ENCODE measurements around the gene THSD4. TPM values are rescaled to one million over a fixed set of nuclear protein-coding genes. Genes with fewer than 3 reads are reported as not detected.

Gene THSD4
- total and polyA plus RNA-seq, 2 of the 4 experiments (the other 2 are of a cell fraction): 25.5 to 31.1 TPM

DNA sequence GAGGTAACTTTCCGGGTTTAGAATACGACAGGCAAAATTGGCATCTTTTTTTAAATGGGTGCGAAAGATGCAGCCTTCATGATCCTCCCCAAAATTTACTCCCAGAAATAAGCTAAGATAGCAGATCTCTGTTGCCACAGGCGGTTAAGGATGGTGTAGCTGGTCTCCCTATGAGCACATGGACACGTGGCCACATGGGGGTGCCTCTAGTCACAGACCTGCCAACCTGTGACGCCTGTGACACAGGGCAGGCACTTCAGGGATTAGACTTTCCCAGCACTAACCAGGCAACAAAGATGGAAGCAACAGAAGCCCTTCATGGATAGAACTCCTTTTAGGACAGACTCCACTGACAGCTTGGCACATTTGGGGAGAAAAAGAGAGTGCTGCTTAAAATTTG is 320.3 kb downstream of the THSD4 start:
- in situ Hi-C loops (cut with MboI; ENCODE audit: low sequenced_read_pairs): no loop called here
- H2AK5ac ChIP-seq (ENCODE audit: low read depth, low read length): no peak overlapping the region
- no peak overlapping the region for H3K4me3 ChIP-seq (ENCODE audit: insufficient read depth, low read depth, low read length)
- 0 out of 2 replicates have a peak, but pooled peaks cover 6% of the 10 kb centered on the region for H3K9me1 ChIP-seq (ENCODE audit: insufficient read depth, low read length)
- no peak overlapping the region for H4K91ac ChIP-seq (ENCODE audit: insufficient read depth, low read depth, low read length)
- H3K36me3 ChIP-seq (ENCODE audit: control insufficient read depth, insufficient read depth, low read length): peaks cover 6% of the 10 kb centered on the region
- H2BK5ac ChIP-seq (ENCODE audit: low read depth, low read length, poor library complexity, severe bottlenecking): no peak overlapping the region
- no peak overlapping the region for H3K4me2 ChIP-seq (ENCODE audit: low read depth, low read length)
- no peak overlapping the region for H3K4ac ChIP-seq (ENCODE audit: low read depth, low read length)
- 0 out of 2 replicates have a peak overlapping the region, but pooled peaks have one; percentile 0 for H2BK120ac ChIP-seq (ENCODE audit: low read depth, low read length)
- no peak overlapping the region for H2BK15ac ChIP-seq (ENCODE audit: low read depth, low read length)
- no TSS peak for BruUV-seq (replicated peaks)
- peaks cover 2% of the 10 kb centered on the region; the same call in 1 of the 2 replicates for H3K4me1 ChIP-seq (ENCODE audit: control insufficient read depth, insufficient read depth, low read length)
- H4K8ac ChIP-seq (ENCODE audit: low read depth in 2 of 2, low read length in 2 of 2): no peak overlapping the region
- 20% methylated on average over 1 of the region's 6 CpGs; no CpG with 5 or more reads in 1 of the 2 experiments for WGBS, 2 experiments (ENCODE audit: extremely low coverage in 2 of 2, insufficient read length in 1 of 2)
- H3K79me1 ChIP-seq (ENCODE audit: low read depth in 1 of 2, low read length in 2 of 2): 0 out of 4 replicates have a peak, but pooled peaks cover 0 to 4% of the 10 kb centered on the region in 2 experiments
- no peak overlapping the region for H3K27ac ChIP-seq (ENCODE audit: insufficient read depth, low read length)
- H4K20me1 ChIP-seq (ENCODE audit: insufficient read depth, low read length): no peaks in the 10 kb centered on the region
- ChIA-PET CTCF (interaction anchor here (1.2 to 1.5 kb wide), 2 partner anchors 10 to 49 kb away, joined by 4 to 6 read pairs; no protein-coding TSS in a partner anchor), POLR2A (ENCODE audit: unreplicated experiment) (no interaction called here)
- no peak for ATAC-seq (ENCODE audit: low read depth)
- H2BK20ac ChIP-seq (ENCODE audit: low read depth, low read length): no peak overlapping the region
- no peak overlapping the region for H3K23ac ChIP-seq (ENCODE audit: low read depth, low read length)
- H3K14ac ChIP-seq (replicated peaks; ENCODE audit: low read depth, low read length): no peak overlapping the region
- no peak overlapping the region for H3K56ac ChIP-seq (ENCODE audit: extremely low read depth, insufficient read depth, low read length)
- dilution Hi-C loops (cut with HindIII; ENCODE audit: low sequenced_read_pairs, unreplicated experiment): no loop called here
- no peak overlapping the region for H4K5ac ChIP-seq (ENCODE audit: low read depth, low read length)
- H3K18ac ChIP-seq (ENCODE audit: low read depth, low read length): no peak overlapping the region
- H3K27me3 ChIP-seq (ENCODE audit: control insufficient read depth, insufficient read depth, low read length): no peaks in the 10 kb centered on the region
- H3K9me3 ChIP-seq (ENCODE audit: control insufficient read depth, insufficient read depth, low read length): peaks cover 3% of the 10 kb centered on the region; the same call in 1 of the 2 replicates
- H2AFZ ChIP-seq (replicated peaks; ENCODE audit: low read length, poor library complexity): no peak overlapping the region
- intact Hi-C loops (cut with micrococcal nuclease): no loop called here
- TF ChIP-seq, protein P1, sequence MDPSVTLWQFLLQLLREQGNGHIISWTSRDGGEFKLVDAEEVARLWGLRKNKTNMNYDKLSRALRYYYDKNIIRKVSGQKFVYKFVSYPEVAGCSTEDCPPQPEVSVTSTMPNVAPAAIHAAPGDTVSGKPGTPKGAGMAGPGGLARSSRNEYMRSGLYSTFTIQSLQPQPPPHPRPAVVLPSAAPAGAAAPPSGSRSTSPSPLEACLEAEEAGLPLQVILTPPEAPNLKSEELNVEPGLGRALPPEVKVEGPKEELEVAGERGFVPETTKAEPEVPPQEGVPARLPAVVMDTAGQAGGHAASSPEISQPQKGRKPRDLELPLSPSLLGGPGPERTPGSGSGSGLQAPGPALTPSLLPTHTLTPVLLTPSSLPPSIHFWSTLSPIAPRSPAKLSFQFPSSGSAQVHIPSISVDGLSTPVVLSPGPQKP (IDR thresholded peaks at IDR 0.05; ENCODE audit: borderline replicate concordance, low read depth, low read length): no peak
- TF ChIP-seq, protein P2, sequence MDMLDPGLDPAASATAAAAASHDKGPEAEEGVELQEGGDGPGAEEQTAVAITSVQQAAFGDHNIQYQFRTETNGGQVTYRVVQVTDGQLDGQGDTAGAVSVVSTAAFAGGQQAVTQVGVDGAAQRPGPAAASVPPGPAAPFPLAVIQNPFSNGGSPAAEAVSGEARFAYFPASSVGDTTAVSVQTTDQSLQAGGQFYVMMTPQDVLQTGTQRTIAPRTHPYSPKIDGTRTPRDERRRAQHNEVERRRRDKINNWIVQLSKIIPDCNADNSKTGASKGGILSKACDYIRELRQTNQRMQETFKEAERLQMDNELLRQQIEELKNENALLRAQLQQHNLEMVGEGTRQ (IDR thresholded peaks at IDR 0.05; ENCODE audit: low read depth, low read length): no peak
- TF ChIP-seq NFE2L2 (IDR thresholded peaks at IDR 0.05; ENCODE audit: low read depth, low read length): no peak
- TF ChIP-seq RAD21 (IDR thresholded peaks at IDR 0.05; ENCODE audit: low read length): no peak
- TF ChIP-seq RFX5 (IDR thresholded peaks at IDR 0.05; ENCODE audit: low read depth, low read length): no peak
- no peak for TF ChIP-seq RCOR1 (IDR thresholded peaks at IDR 0.05; ENCODE audit: insufficient replicate concordance, low read length)
- TF ChIP-seq BHLHE40 (IDR thresholded peaks at IDR 0.05; ENCODE audit: low read depth, low read length): no peak
- TF ChIP-seq MAFK (IDR thresholded peaks at IDR 0.05; ENCODE audit: low read depth, low read length): no peak
- TF ChIP-seq FOS (IDR thresholded peaks at IDR 0.05; ENCODE audit: low read depth, low read length): no peak
- no peak for TF ChIP-seq MAZ (IDR thresholded peaks at IDR 0.05; ENCODE audit: borderline replicate concordance, low read depth, low read length)
- TF ChIP-seq CHD1 (IDR thresholded peaks at IDR 0.05; ENCODE audit: low read depth, low read length): no peak
- TF ChIP-seq SMC3 (IDR thresholded peaks at IDR 0.05; ENCODE audit: low read depth, low read length): no peak
- no peak for TF ChIP-seq POLR2A (IDR thresholded peaks at IDR 0.05; ENCODE audit: low read depth, low read length)
- TF ChIP-seq, protein P3, sequence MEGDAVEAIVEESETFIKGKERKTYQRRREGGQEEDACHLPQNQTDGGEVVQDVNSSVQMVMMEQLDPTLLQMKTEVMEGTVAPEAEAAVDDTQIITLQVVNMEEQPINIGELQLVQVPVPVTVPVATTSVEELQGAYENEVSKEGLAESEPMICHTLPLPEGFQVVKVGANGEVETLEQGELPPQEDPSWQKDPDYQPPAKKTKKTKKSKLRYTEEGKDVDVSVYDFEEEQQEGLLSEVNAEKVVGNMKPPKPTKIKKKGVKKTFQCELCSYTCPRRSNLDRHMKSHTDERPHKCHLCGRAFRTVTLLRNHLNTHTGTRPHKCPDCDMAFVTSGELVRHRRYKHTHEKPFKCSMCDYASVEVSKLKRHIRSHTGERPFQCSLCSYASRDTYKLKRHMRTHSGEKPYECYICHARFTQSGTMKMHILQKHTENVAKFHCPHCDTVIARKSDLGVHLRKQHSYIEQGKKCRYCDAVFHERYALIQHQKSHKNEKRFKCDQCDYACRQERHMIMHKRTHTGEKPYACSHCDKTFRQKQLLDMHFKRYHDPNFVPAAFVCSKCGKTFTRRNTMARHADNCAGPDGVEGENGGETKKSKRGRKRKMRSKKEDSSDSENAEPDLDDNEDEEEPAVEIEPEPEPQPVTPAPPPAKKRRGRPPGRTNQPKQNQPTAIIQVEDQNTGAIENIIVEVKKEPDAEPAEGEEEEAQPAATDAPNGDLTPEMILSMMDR (conservative IDR thresholded peaks at IDR 0.05; ENCODE audit: low read depth, low read length): no peak
- no peak for TF ChIP-seq MXI1 (IDR thresholded peaks at IDR 0.05; ENCODE audit: borderline replicate concordance, low read depth, low read length)
- no peak for TF ChIP-seq CEBPB (IDR thresholded peaks at IDR 0.05; ENCODE audit: low read depth, low read length)
- H3K9ac ChIP-seq (ENCODE audit: low read depth, low read length): no peak overlapping the region
- DNase-seq: no peak
- H2AK9ac ChIP-seq (replicated peaks; ENCODE audit: low read depth, low read length, poor library complexity): no peak overlapping the region

All from IMR-90 (cell line).